GM19372 (cell line): ENCODE measurements around the gene ZNF691.
A peak's percentile ranks its signal among the peaks of the same experiment; 100 is the strongest.
"Not testable (repeated sequence)": the region's sequence is repeated elsewhere in the genome, so short reads cannot be mapped to it uniquely, and the experiment has no call there.

Source experiments
- ATAC-seq: cut with Tn5 transposase; IDR thresholded peaks from one replicate; pipeline ENCODE4 v1.9.1; 2021; ENCODE audit warnings: mild to moderate bottlenecking, low read depth, moderate library complexity; ENCODE audit not compliant: unreplicated experiment

Gene ZNF691, protein sequence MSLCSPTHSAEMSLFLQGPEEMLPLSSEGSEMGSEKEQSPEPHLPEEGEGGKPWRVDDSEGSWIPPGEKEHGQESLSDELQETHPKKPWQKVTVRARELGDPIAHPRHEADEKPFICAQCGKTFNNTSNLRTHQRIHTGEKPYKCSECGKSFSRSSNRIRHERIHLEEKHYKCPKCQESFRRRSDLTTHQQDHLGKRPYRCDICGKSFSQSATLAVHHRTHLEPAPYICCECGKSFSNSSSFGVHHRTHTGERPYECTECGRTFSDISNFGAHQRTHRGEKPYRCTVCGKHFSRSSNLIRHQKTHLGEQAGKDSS

GRCh38 chr1:42846257-42847110 is at the start of gene ZNF691:
Gene ZNF691 (plus strand): TSS chr1:42846613. CDS start chr1:42849659, 3,046 bp downstream.
- peak; percentile 86 for ATAC-seq

- ATAC-seq = no peak
Observed at GRCh38 chr1:42797414-42797813, 49.0 kb upstream of the ZNF691 start.

GRCh38 chr1:42797979-42798378 is 48.4 kb upstream of the ZNF691 start:
- ATAC-seq = no peak

- no peak for ATAC-seq
Observed at GRCh38 chr1:42801832-42802473, 44.5 kb upstream of the ZNF691 start.

GRCh38 chr1:42806171-42806570 is 40.2 kb upstream of the ZNF691 start:
- no peak for ATAC-seq

GRCh38 chr1:42806593-42806992 is 39.8 kb upstream of the ZNF691 start:
- ATAC-seq = no peak

GRCh38 chr1:42807056-42807668 is 39.3 kb upstream of the ZNF691 start:
- no peak for ATAC-seq

- not testable (repeated sequence) for ATAC-seq
Observed at GRCh38 chr1:42814815-42815214, 31.6 kb upstream of the ZNF691 start.

DNA sequence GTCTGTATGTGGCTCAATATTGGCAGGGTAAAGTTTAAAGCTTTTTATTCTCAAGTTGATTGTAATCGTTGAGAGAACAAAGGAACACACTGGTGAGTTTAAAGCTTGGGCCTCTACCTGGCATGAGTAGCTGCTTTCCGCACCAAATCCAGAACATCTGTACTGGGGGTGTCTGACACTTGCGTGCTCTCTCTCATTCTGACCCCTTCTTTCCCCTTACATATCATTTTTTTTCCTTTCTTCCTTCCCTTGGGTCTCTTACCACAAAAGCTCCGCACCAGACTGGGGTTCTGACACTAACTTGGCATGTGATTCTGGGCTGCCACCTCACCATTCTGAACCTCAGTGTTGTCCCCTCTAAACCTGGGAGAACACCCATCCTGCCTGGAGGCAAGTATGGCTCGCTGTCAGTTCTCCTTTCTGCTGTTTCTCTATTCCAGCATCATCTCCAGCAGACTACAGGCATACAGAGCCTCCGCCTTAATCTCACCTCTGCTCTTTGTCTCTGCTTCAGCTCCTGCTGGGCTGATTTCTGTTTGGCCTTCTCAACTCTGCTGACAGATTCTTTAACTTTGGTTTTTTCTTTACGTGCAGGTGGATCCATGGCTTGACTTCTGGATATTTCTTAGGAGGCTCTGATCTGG is 30.4 kb upstream of the ZNF691 start:
- no peak for ATAC-seq

GRCh38 chr1:42816585-42817439 is 29.6 kb upstream of the ZNF691 start, which contains the start of the genes ERMAP and SVBP:
Gene ERMAP (plus strand): TSS chr1:42817122. CDS start chr1:42830449, 13,327 bp downstream.
Gene SVBP (minus strand): TSS chr1:42817397. CDS start chr1:42816544, 853 bp downstream.
- peak; percentile 83 for ATAC-seq

DNA sequence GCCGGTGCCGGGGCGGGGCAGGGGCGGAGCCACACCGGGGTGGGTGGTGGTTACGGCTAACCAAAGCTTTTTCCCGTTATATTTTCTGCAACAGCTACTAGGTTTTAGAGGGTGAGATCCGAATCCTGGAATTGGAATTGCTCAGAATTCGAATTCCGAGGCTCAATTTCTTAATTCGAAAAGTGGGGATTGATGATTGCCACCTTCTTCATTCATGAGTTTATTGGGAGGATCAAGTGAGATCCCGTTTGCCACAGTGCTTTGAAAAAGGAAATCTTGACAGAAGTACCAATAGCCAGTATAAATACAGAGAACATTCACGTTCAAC is 29.0 kb upstream of the ZNF691 start:
- ATAC-seq = no peak

- ATAC-seq = no peak
Observed at GRCh38 chr1:42817976-42818375, 28.4 kb upstream of the ZNF691 start.

- no peak for ATAC-seq
Observed at GRCh38 chr1:42820813-42821212, 25.6 kb upstream of the ZNF691 start.

DNA sequence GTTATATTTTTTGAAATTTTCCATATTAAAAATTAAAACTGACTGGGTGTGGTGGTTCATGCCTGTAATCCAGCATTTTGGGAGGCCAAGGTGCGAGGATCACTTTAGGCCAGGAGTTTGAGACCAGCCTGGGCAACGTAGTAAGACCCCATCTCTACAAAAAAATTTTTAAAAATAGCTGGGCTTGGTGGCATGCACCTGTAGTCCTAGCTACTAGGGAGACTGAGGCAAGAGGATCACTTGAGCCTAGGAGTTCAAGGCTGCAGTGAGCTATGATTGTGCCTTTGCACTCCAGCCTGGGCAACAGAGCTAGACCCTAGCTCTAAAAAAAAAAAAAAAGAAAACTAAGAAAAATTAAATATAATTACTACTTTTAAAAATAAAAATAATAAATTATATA is 24.7 kb upstream of the ZNF691 start:
- no peak for ATAC-seq

DNA sequence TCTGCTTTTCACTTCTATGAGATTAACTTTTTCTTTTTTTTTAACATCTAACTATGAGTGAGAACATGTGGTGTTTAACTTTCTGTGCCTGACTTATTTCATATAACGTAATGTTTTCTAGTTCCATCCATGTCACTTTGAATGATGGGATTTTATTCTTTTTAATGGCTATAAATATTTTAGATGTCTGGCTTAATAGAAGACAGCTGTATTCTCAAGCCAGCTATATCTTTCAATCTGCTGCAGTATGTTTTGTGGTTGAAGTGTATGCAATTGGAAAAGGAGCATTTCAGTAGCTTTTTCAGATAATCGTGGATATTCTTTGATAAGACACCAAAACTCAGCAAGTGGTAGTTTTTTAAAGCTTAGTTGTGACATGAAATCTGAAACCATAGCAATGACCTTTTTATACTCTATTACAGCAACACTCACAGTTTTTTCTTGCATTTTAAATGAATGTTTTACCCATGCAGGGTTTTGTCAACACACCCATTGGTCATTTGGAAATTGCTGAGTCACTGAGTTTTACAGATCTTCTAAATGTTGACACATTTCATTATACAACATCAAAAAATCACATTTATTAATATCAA is 23.5 kb upstream of the ZNF691 start:
- no peak for ATAC-seq

DNA sequence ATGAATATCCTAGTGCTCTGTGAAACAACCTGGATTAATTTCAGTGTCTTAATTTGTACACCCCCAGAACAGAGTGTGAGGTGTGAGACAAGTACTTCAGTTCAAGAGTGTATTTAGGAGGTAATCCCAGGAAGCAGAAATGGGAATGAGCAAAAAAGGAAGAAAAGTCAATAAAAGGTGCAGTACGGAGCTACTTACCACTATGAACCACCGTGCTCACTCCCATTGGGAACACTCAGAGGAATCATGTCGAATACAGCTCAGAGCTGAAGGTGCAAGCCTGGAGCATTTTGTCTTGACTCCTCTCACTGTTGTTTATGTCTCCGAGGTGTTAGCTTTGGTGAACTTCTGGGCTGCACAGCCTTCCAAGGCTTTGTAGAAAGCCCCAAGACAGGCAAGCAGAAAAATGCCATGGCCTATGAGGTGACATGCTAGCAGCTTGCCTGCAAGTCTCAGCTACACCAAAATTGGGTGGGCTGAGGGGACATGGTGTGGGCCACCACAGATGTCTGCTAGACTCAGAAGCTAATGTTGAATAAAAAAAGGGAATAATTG is 21.9 kb upstream of the ZNF691 start:
- ATAC-seq = no peak

DNA sequence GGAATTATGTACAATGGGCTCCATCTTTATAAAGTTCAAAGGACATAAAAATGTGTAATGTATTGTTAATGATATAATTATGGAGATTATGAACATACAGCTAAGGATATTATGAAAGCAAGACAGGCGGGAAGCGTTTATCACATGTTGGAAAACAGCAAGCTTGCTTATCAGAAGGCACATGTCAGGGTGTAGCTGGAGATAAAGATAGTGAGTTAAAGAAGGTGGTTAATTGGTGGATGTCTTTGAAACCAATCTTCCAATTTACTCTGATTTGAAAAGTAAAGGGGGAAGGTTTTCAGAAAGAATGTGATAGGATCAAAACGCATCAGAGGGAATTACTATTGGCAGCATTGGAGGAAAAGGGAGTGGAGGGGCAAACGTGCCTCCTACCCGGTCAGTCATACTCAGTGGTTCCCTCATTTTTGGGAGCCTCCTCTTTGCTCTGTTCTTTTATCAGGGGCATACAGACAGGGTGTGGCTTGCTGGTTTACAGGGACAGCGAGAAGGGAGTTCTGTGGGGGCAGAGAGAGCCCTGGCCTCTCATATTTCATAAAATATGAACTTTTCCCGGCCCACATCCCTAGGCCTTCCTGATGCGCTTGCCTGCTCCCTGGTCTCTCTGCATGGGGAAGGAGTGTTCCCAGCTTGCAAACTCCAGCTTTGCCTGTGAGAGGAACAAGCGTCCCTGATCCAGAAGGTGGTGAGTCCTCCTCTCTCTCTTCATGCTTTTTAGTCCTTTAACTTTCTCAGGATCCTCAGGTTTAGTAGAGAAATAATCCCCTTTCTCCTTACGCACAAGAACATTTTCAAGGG is 21.2 kb upstream of the ZNF691 start:
- ATAC-seq = no peak

- no peak for ATAC-seq
Observed at GRCh38 chr1:42830631-42831030, 15.8 kb upstream of the ZNF691 start.
